SK-N-SH (cell line): ENCODE measurements around the gene LCN10. TPM values are rescaled to one million over a fixed set of nuclear protein-coding genes. Genes with fewer than 3 reads are reported as not detected.
A peak's percentile ranks its signal among the peaks of the same experiment; 100 is the strongest.
"Not testable (repeated sequence)": the region's sequence is repeated elsewhere in the genome, so short reads cannot be mapped to it uniquely, and the experiment has no call there.

Source experiments
- CTCF ChIA-PET: fragments of 300-600, 350-600 bp; formaldehyde crosslinking; extraction: SDS; loops from one replicate; lab custom pipeline; 2021; lab: Yijun Ruan, JAX
- POLR2A ChIA-PET: fragments of 350-600 bp; sonication (Branson Sonifier 250); formaldehyde crosslinking; extraction: SDS; loops from one replicate; lab custom pipeline; 2020; ENCODE audit warnings: antibody characterized with exemption, inconsistent platforms; lab: Yijun Ruan, JAX
- DNase-seq: peaks from one replicate; pipeline ENCODE4 v3.0.0; 2012
- H2AFZ ChIP-seq: fragments of 200-600 bp; sonication (generic); 2 replicates; pipeline ENCODE4 v1.8.1; 2016; ENCODE audit warnings: antibody characterized with exemption, mild to moderate bottlenecking, low read depth
- H3F3A ChIP-seq: fragments of 200-600 bp; sonication (generic); replicated peaks from 2 replicates; pipeline ENCODE3; 2016; ENCODE audit warnings: antibody characterized with exemption, mild to moderate bottlenecking; ENCODE audit not compliant: insufficient read depth
- H3K27ac ChIP-seq, 2 experiments: fragments of 200-500 bp in 1 of 2; fragments of 200-600 bp in 1 of 2; sonication (Bioruptor generic) in 1 of 2; sonication (generic), shearing (Covaris generic) in 1 of 2; 2 replicates each; pipeline versions ENCODE4 v1.5.1 to v1.6.1; 2014 to 2016; ENCODE audit warnings: low read depth in 2 of 2, inconsistent platforms in 1 of 2, low read length in 1 of 2, mild to moderate bottlenecking in 1 of 2, mixed read lengths in 1 of 2
- H3K27me3 ChIP-seq: fragments of 200-600 bp; sonication (generic), shearing (Covaris generic); 2 replicates; pipeline ENCODE4 v1.6.1; 2016; ENCODE audit warnings: mixed run types; ENCODE audit not compliant: insufficient read depth
- H3K36me3 ChIP-seq, 2 experiments: fragments of 200-500 bp in 1 of 2; fragments of 200-600 bp in 1 of 2; sonication (Bioruptor generic) in 1 of 2; sonication (generic) in 1 of 2; replicated peaks in 1 of 2; 2 replicates each; pipeline versions ENCODE3 to v1.5.1; 2014 to 2016; ENCODE audit warnings: low read length in 1 of 2, mild to moderate bottlenecking in 1 of 2; ENCODE audit not compliant: insufficient read depth in 2 of 2, control insufficient read depth in 1 of 2
- H3K4me1 ChIP-seq, 2 experiments: fragments of 200-500 bp in 1 of 2; fragments of 200-600 bp in 1 of 2; sonication (Bioruptor generic) in 1 of 2; sonication (generic), shearing (Covaris generic) in 1 of 2; 2 replicates each; pipeline versions ENCODE4 v1.5.1 to v1.6.1; 2014 to 2016; ENCODE audit warnings: low read depth in 1 of 2, low read length in 1 of 2, mixed run types in 1 of 2; ENCODE audit not compliant: insufficient read depth in 2 of 2, control insufficient read depth in 1 of 2
- H3K4me2 ChIP-seq: fragments of 200-600 bp; sonication (generic), shearing (Covaris generic); 2 replicates; pipeline ENCODE4 v1.6.1; 2017; ENCODE audit warnings: mixed run types
- H3K4me3 ChIP-seq, 2 experiments: fragments of 200-500 bp in 1 of 2; fragments of 200-600 bp in 1 of 2; sonication (Bioruptor generic) in 1 of 2; sonication (generic), shearing (Covaris generic) in 1 of 2; 2 replicates each; pipeline versions ENCODE4 v1.5.1 to v1.8.1; 2014 to 2016; ENCODE audit warnings: low read depth in 2 of 2, inconsistent platforms in 1 of 2, low read length in 1 of 2, mild to moderate bottlenecking in 1 of 2, mixed read lengths in 1 of 2, moderate library complexity in 1 of 2
- H3K79me2 ChIP-seq: fragments of 200-600 bp; sonication (generic); 2 replicates; pipeline ENCODE4 v1.8.1; 2017; ENCODE audit warnings: mild to moderate bottlenecking; ENCODE audit not compliant: insufficient read depth
- H3K9ac ChIP-seq: fragments of 200-600 bp; sonication (generic); 2 replicates; pipeline ENCODE4 v1.6.1; 2017; ENCODE audit warnings: mixed run types
- H3K9me2 ChIP-seq: fragments of 200-600 bp; sonication (generic); 2 replicates; pipeline ENCODE4 v1.6.1; 2017; ENCODE audit warnings: mixed run types
- H3K9me3 ChIP-seq: fragments of 200-600 bp; sonication (generic); 2 replicates; pipeline ENCODE4 v1.6.1; 2017; ENCODE audit warnings: mixed run types, mild to moderate bottlenecking, moderate library complexity
- H4K20me1 ChIP-seq: fragments of 200-600 bp; sonication (generic); 2 replicates; pipeline ENCODE4 v1.6.1; 2017; ENCODE audit warnings: mild to moderate bottlenecking, mixed run types; ENCODE audit not compliant: insufficient read depth
- CTCF ChIP-seq: fragments of 200-600 bp; sonication (generic); IDR thresholded peaks from 2 replicates; pipeline ENCODE4 v1.6.1; 2017; ENCODE audit warnings: antibody characterized with exemption, mild to moderate bottlenecking, moderate library complexity
- ELF1 ChIP-seq: IDR thresholded peaks from 2 replicates; pipeline ENCODE4 v1.4.0; 2012
- FOXJ3 ChIP-seq: sonication (generic); formaldehyde crosslinking; IDR thresholded peaks from 2 replicates; pipeline ENCODE4 v1.5.1; 2020; ENCODE audit warnings: mild to moderate bottlenecking, missing genetic modification reagents
- FOXM1 ChIP-seq: IDR thresholded peaks from 2 replicates; pipeline ENCODE4 v1.4.0; 2012; ENCODE audit warnings: low read depth, mild to moderate bottlenecking
- GABPA ChIP-seq: IDR thresholded peaks from 2 replicates; pipeline ENCODE4 v1.4.0; 2012; ENCODE audit warnings: low read depth, mild to moderate bottlenecking
- GATA2 ChIP-seq: sonication (generic); formaldehyde crosslinking; IDR thresholded peaks from 2 replicates; pipeline ENCODE4 v1.5.0; 2020; ENCODE audit warnings: mild to moderate bottlenecking, missing genetic modification reagents
- IRF3 ChIP-seq: fragments of 150-350 bp; IDR thresholded peaks from 2 replicates; pipeline ENCODE4 v1.6.1; 2016; ENCODE audit warnings: mild to moderate bottlenecking, low read depth, low read length
- JUND ChIP-seq: IDR thresholded peaks from 2 replicates; pipeline ENCODE4 v1.4.0; 2012
- MAX ChIP-seq: IDR thresholded peaks from 2 replicates; pipeline ENCODE4 v1.4.0; 2012; ENCODE audit warnings: low read depth
- MEF2A ChIP-seq: IDR thresholded peaks from 2 replicates; pipeline ENCODE4 v1.4.0; 2012; ENCODE audit warnings: low read depth, borderline replicate concordance
- MXI1 ChIP-seq: IDR thresholded peaks from 2 replicates; pipeline ENCODE4 v1.6.1; 2012; ENCODE audit warnings: mild to moderate bottlenecking, low read depth, low read length, improper control_type of control experiment
- RAD21 ChIP-seq: IDR thresholded peaks from 2 replicates; pipeline ENCODE4 v1.6.1; 2012; ENCODE audit warnings: mild to moderate bottlenecking, low read length
- REST ChIP-seq: IDR thresholded peaks from 2 replicates; pipeline ENCODE4 v1.6.1; 2012; ENCODE audit warnings: mild to moderate bottlenecking, low read depth, low read length, moderate library complexity
- RXRA ChIP-seq: IDR thresholded peaks from 2 replicates; pipeline ENCODE4 v1.4.0; 2012; ENCODE audit warnings: low read depth, mild to moderate bottlenecking, borderline replicate concordance
- SIN3A ChIP-seq: IDR thresholded peaks from 2 replicates; pipeline ENCODE4 v1.6.1; 2012; ENCODE audit warnings: low read depth, mild to moderate bottlenecking, low read length, moderate library complexity, borderline replicate concordance
- SMC3 ChIP-seq: IDR thresholded peaks from 2 replicates; pipeline ENCODE4 v1.6.1; 2012; ENCODE audit warnings: low read depth, low read length, improper control_type of control experiment
- TCF12 ChIP-seq: IDR thresholded peaks from 2 replicates; pipeline ENCODE4 v1.4.0; 2012
- TEAD4 ChIP-seq: IDR thresholded peaks from 2 replicates; pipeline ENCODE4 v1.4.0; 2012; ENCODE audit warnings: mild to moderate bottlenecking, borderline replicate concordance; ENCODE audit not compliant: insufficient read depth
- USF2 ChIP-seq: fragments of 150-350 bp; IDR thresholded peaks from 2 replicates; pipeline ENCODE4 v1.6.1; 2017; ENCODE audit warnings: antibody characterized with exemption, low read length, low read depth, borderline replicate concordance
- YY1 ChIP-seq: IDR thresholded peaks from 2 replicates; pipeline ENCODE4 v1.4.0; 2012; ENCODE audit warnings: low read depth, mild to moderate bottlenecking
- WGBS: methylation state at CpG from one replicate; pipeline ENCODE4 v1.1.6; 2017; ENCODE audit warnings: low lambda C conversion rate; 5-methylcytosine and 5-hydroxymethylcytosine counted together
- polyA plus RNA-seq, 3 experiments: library from polyadenylated mRNA; depleted of rRNA; stranded (reverse); fragments of >200 nt; gene quantifications; 2 replicates each; pipeline ENCODE4 v1.2.3, GENCODE V29; 2012

Gene LCN10
- polyA plus RNA-seq, 1 of the 3 experiments (the other 2 are of a cell fraction), result not detected

GRCh38 chr9:136787690-136788400 lies 45.1 kb upstream of the LCN10 start:
- POLR2A ChIA-PET, result no interaction called here
- Histone ChIP-seq H3K27me3 (no peaks in the 10 kb centered on the region), H3F3A (peaks cover 12% of the 10 kb centered on the region), H4K20me1 (peaks cover 5% of the 10 kb centered on the region; the same call in 1 of the 2 replicates), H3K4me3 (peak overlapping the region; percentile 9 to 14; a peak in 2 of 4 replicates), H3K27ac (no peak overlapping the region), H3K36me3 (peaks cover 0 to 3% of the 10 kb centered on the region in 2 experiments), H3K9me3 (no peaks in the 10 kb centered on the region), H3K9me2 (no peaks in the 10 kb centered on the region), H3K79me2 (peaks cover 11% of the 10 kb centered on the region), H2AFZ (0 out of 2 replicates have a peak overlapping the region, but pooled peaks have one; percentile 54), H3K4me2 (peak overlapping the region; percentile 32; the same call in 1 of the 2 replicates), H3K9ac (no peak overlapping the region), H3K4me1 (peaks cover 7 to 21% of the 10 kb centered on the region in 2 experiments)
- TF ChIP-seq SIN3A (no peak), RXRA (no peak), RAD21 (peak; percentile 90), GATA2 (CRISPR knock-in tag) (no peak), YY1 (no peak), JUND (no peak), ELF1 (no peak), GABPA (no peak), CTCF (peak; percentile 82), MEF2A (no peak), SMC3 (peak; percentile 64), MXI1 (peak; percentile 59), IRF3 (no peak), USF2 (no peak), FOXJ3 (no peak), FOXM1 (no peak), TCF12 (no peak), REST (no peak), MAX (no peak), TEAD4 (no peak)
- 18% methylated on average over 20 of the region's 21 CpGs for WGBS
- CTCF ChIA-PET, result interaction anchor here (0.6 to 3.9 kb wide), 35 partner anchors 12 to 280 kb away, joined by 3 to 57 read pairs (median 5); partner anchors contain the start of genes AJM1, C8G, CLIC3 and FBXW5
- peak; percentile 77 for DNase-seq

- H3K27me3 ChIP-seq, H4K20me1 ChIP-seq, H3K79me2 ChIP-seq, H3K9me3 ChIP-seq, H3K27ac ChIP-seq, H3K9ac ChIP-seq, H3K4me2 ChIP-seq, H3K4me3 ChIP-seq, H3K9me2 ChIP-seq, H3K36me3 ChIP-seq, DNase-seq, H2AFZ ChIP-seq, POLR2A ChIA-PET: not testable (repeated sequence)
- 16% methylated on average over 4 of the region's 4 CpGs for WGBS
- CTCF ChIA-PET, result interaction anchor here (0.6 to 3.9 kb wide), 25 partner anchors 12 to 280 kb away, joined by 3 to 57 read pairs (median 6); partner anchors contain the start of genes AJM1, C8G, CLIC3 and FBXW5
- Histone ChIP-seq H3K4me1 (peaks cover 7 to 14% of the 10 kb centered on the region in 2 experiments), H3F3A (peaks cover 16% of the 10 kb centered on the region)
Measured at GRCh38 chr9:136786983-136787382, 44.2 kb upstream of the LCN10 start.
